Fibroblast of pulmonary artery (primary cell): ENCODE results near the gene LUZP4.

ENCODE experiments used
- DNase-seq: peaks from one replicate; pipeline ENCODE4 v3.0.0-alpha.2; 2010; ENCODE audit warnings: low read depth
- H3K4me3 ChIP-seq: replicated peaks from 2 replicates; pipeline ENCODE4 v1.5.1; 2011; ENCODE audit warnings: low read depth, mild to moderate bottlenecking, control low read depth, low read length, moderate library complexity
- TF ChIP-seq, protein P1 (sequence below): IDR thresholded peaks from 2 replicates; pipeline ENCODE4 v1.5.1; 2011; ENCODE audit warnings: mild to moderate bottlenecking, control low read depth, low read length, inconsistent platforms; ENCODE audit errors: missing control alignments

The LUZP4 gene, protein sequence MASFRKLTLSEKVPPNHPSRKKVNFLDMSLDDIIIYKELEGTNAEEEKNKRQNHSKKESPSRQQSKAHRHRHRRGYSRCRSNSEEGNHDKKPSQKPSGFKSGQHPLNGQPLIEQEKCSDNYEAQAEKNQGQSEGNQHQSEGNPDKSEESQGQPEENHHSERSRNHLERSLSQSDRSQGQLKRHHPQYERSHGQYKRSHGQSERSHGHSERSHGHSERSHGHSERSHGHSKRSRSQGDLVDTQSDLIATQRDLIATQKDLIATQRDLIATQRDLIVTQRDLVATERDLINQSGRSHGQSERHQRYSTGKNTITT

DNA sequence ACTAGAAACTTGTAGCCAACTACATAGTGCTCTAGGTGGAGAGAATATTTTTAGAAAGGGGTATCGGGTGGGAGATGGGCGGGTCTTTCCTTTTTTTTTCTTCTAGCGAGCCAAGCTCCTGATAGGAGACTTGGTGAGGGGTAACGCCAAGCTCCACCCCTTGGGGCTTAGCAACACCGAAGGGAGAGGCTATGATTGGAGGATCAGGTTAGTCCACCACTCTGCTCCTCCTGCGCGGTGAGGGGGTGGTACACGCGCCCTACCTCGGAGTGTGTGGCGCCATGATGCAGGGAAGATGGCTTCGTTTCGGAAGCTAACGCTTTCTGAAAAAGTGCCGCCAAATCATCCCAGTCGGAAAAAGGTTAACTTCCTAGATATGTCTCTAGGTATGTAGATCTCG lies at the start of gene LUZP4:
Gene LUZP4, plus strand, starts transcription at position 251 of the 400 bp plus-strand sequence. Its CDS starts 45 bp downstream, at position 296.
- DNase-seq, result no peak
- no peak within 1 kb of the TSS for H3K4me3 ChIP-seq
- TF ChIP-seq, protein P1, sequence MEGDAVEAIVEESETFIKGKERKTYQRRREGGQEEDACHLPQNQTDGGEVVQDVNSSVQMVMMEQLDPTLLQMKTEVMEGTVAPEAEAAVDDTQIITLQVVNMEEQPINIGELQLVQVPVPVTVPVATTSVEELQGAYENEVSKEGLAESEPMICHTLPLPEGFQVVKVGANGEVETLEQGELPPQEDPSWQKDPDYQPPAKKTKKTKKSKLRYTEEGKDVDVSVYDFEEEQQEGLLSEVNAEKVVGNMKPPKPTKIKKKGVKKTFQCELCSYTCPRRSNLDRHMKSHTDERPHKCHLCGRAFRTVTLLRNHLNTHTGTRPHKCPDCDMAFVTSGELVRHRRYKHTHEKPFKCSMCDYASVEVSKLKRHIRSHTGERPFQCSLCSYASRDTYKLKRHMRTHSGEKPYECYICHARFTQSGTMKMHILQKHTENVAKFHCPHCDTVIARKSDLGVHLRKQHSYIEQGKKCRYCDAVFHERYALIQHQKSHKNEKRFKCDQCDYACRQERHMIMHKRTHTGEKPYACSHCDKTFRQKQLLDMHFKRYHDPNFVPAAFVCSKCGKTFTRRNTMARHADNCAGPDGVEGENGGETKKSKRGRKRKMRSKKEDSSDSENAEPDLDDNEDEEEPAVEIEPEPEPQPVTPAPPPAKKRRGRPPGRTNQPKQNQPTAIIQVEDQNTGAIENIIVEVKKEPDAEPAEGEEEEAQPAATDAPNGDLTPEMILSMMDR, result no peak

DNA sequence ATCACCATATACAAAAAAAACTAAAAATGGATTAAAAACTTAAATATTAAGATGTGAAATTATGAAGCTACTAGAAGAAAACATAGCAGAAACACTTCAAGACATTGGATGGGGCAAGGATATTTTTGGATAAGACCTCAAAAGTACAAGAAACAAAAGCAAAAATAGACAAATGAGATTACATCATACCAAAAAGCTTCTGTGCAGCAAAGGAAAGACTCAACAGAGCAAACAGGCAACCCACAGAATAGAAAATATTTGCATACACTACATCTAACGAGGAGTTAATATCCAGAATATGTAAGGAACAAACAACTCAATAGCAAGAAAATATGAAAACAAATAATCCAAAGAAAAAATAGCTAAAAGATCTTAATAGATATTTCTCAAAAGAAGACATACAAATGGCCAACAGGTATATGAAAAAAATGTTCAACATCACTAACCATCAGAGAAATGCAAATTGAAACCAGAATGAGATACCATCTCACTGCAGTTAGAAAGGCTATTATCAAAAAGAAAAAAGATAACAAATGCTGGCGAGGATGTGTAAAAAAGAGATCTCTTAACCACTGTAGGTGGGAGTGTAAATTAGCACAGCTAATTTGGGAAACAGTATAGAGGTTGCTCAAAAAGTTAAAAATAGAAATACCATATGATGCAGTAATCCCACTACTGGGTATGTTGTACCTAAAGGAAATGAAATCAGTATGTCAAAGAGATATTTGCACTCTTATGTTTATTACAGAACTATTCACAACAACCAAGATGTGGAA lies 37.9 kb upstream of the LUZP4 start:
- TF ChIP-seq, protein P1, result no peak
- DNase-seq, result no peak

DNA sequence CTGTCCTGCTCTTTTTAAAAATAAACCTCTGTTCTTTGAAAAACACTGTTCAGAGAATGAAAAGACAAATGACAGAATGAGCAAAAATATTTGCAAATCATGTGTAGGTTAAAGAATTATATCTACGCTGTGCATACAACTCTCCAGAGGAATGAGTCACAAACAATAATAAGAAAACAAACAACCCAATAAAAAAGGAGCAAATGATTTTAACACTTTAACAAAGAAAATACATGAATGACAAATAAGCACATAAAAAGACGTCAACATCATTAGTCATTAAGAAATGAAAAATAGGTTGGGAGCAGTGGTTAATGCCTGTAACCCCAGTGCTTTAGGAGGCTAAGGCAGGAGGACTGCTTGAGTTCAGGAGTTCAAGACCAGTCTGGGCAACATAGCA lies 34.5 kb upstream of the LUZP4 start:
- H3K4me3 ChIP-seq, result no peak overlapping the region
- no peak for DNase-seq
- TF ChIP-seq, protein P1, result no peak

More for the DNA sequence above, 37.9 kb upstream of the LUZP4 start:
- H3K4me3 ChIP-seq, result no peak overlapping the region

DNA sequence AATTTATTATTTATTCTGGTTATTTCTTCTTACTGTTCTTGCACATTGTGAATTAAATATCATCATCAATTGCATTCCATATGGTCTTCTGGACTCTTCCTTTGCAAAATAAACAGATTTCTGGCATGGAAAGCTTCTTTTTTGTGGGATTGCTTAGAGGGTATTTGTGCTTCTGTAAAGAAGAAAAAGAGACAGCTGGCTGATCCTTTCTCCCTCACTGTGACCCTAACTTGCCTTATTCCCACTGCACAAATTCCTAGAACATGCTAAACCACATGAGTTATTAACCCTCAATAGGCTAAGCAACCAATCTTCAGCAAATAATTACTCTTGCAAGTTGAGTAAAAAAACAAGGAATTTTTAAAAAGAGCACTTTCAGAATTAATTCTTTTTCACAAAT lies 31.8 kb upstream of the LUZP4 start:
- TF ChIP-seq, protein P1, result no peak
- no peak for DNase-seq

DNA sequence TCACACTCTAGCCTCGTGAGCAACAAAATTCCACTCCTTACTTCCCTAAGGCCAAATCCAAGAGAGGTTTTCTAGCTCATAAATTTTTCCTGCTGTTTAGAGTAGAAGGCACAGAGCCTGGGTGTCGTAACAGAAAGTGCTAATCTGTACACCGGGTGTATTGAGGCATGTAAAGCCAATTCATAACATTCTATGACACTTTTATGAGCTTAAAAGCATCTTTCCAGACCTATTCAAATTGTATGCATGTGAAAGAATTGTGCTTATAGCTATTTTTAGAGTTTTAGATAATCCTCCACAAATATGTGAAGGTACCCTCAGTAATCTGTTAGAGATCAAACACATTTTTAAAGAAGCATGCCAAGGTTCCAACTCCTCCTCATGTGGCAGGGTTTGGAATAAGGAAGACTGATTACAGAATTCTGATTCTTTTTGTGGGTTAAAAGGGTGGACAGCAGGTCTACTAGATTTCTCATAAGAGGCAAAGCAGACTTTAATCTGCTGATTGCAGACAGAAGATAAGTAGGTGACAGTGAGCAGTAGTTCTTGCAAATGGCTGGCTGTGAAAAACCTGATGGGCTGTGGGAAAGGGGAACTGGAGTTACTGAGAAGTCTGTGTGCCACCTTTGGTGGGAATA lies 30.2 kb upstream of the LUZP4 start:
- no peak overlapping the region for H3K4me3 ChIP-seq
- TF ChIP-seq, protein P1, result no peak
- no peak for DNase-seq

More for the DNA sequence above, 31.8 kb upstream of the LUZP4 start:
- no peak overlapping the region for H3K4me3 ChIP-seq

DNA sequence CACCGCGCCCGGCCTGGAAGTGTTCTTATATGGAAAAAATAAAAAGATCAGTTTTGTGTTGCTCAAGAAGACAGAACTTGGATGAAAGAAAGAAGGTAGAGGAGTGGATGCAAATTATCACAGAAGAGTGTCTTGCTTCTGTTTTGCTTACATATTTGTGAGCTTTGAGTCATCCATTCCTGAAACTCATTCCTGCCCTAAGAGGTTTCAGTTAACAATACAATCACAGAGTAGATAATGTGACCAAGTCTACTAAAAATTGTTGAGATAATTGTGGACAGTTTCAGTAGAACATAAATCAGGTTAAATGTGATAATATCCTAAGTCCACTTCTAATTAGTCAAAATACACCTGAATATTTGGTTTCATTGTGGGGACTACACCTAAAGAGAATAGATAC lies 29.2 kb upstream of the LUZP4 start:
- TF ChIP-seq, protein P1, result no peak
- no peak for DNase-seq
- no peak overlapping the region for H3K4me3 ChIP-seq
